ENCODE data around the gene GRIP1. TPM values are rescaled to one million over a fixed set of nuclear protein-coding genes. Genes with fewer than 3 reads are reported as not detected.

GRIP1 gene
- polyA plus RNA-seq, 1 experiment: 0.63 TPM

- Histone ChIP-seq H3K27me3 (ENCODE audit: control insufficient read depth, insufficient read depth, low read length) (no peaks in the 10 kb centered on the region), H3K4me3 (ENCODE audit: low read depth, low read length) (no peak overlapping the region), H3K36me3 (ENCODE audit: control insufficient read depth, insufficient read depth, low read length) (no peaks in the 10 kb centered on the region)
- ChIA-PET CTCF (interaction anchor here (1.7 kb wide), 1 partner anchor 11 kb away, joined by 6 read pairs; no protein-coding TSS in a partner anchor), POLR2A (no interaction called here)
- no peak for DNase-seq (ENCODE audit: low read depth)
- no peak for TF ChIP-seq CTCF (IDR thresholded peaks at IDR 0.05; ENCODE audit: insufficient read depth, low read depth, low read length)
Measured at GRCh38 chr12:66397574-66398290, 281.1 kb downstream of the GRIP1 start.

- TF ChIP-seq CTCF (IDR thresholded peaks at IDR 0.05; ENCODE audit: insufficient read depth, low read depth, low read length): no peak
- Histone ChIP-seq H3K4me3 (ENCODE audit: low read depth, low read length) (no peak overlapping the region), H3K36me3 (ENCODE audit: control insufficient read depth, insufficient read depth, low read length) (no peaks in the 10 kb centered on the region), H3K27me3 (ENCODE audit: control insufficient read depth, insufficient read depth, low read length) (no peaks in the 10 kb centered on the region)
- DNase-seq (ENCODE audit: low read depth): no peak
- ChIA-PET CTCF (interaction anchor here (1.2 kb wide), 1 partner anchor 9 kb away, joined by 3 read pairs; no protein-coding TSS in a partner anchor), POLR2A (no interaction called here)
Measured at GRCh38 chr12:66393890-66394289, 285.0 kb downstream of the GRIP1 start.

GRCh38 chr12:66392266-66392915 lies 286.5 kb downstream of the GRIP1 start:
- DNase-seq (ENCODE audit: low read depth): no peak
- TF ChIP-seq CTCF (IDR thresholded peaks at IDR 0.05; ENCODE audit: insufficient read depth, low read depth, low read length): no peak
- POLR2A ChIA-PET: no interaction called here
- CTCF ChIA-PET: interaction anchor here (1.3 to 1.4 kb wide), 2 partner anchors 11 to 16 kb away, joined by 3 read pairs; no protein-coding TSS in a partner anchor
- Histone ChIP-seq H3K27me3 (ENCODE audit: control insufficient read depth, insufficient read depth, low read length) (no peaks in the 10 kb centered on the region), H3K36me3 (ENCODE audit: control insufficient read depth, insufficient read depth, low read length) (no peaks in the 10 kb centered on the region), H3K4me3 (ENCODE audit: low read depth, low read length) (no peak overlapping the region)

DNA sequence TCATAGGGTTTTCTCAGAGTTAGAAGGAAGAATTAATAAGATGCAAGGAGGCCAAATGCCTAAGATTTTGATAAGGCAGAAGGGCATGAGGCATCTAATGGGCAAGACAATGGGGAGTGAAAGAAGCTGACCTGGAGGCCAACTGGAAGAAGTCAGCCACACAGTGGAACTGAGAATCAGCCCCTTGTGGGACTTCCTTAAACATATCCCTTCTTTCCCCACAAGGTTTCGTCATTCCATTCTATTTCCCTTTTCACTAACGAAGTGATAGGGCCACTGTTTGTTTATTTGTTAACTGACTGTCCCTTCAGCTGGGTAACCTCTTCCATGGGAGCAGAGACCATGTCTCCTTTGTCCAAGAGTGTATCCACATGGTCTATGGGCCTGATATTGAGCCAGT lies 290.4 kb downstream of the GRIP1 start:
- Histone ChIP-seq H3K4me3 (ENCODE audit: low read depth, low read length) (no peak overlapping the region), H3K36me3 (ENCODE audit: control insufficient read depth, insufficient read depth, low read length) (no peaks in the 10 kb centered on the region), H3K27me3 (ENCODE audit: control insufficient read depth, insufficient read depth, low read length) (no peaks in the 10 kb centered on the region)
- ChIA-PET CTCF (interaction anchor here (0.7 to 1.4 kb wide), 2 partner anchors 17 to 19 kb away, joined by 3 to 5 read pairs; no protein-coding TSS in a partner anchor), POLR2A (no interaction called here)
- TF ChIP-seq CTCF (IDR thresholded peaks at IDR 0.05; ENCODE audit: insufficient read depth, low read depth, low read length): no peak
- DNase-seq (ENCODE audit: low read depth): no peak

- no peak for TF ChIP-seq CTCF (IDR thresholded peaks at IDR 0.05; ENCODE audit: insufficient read depth, low read depth, low read length)
- Histone ChIP-seq H3K36me3 (ENCODE audit: control insufficient read depth, insufficient read depth, low read length) (no peaks in the 10 kb centered on the region), H3K4me3 (ENCODE audit: low read depth, low read length) (no peak overlapping the region), H3K27me3 (ENCODE audit: control insufficient read depth, insufficient read depth, low read length) (no peaks in the 10 kb centered on the region; the same call in 1 of the 2 replicates)
- DNase-seq (ENCODE audit: low read depth): no peak
- POLR2A ChIA-PET: no interaction called here
- CTCF ChIA-PET: no interaction called here
Measured at GRCh38 chr12:66387117-66387516, 291.8 kb downstream of the GRIP1 start.
